HL-60 (cell line): ENCODE results near the gene TRAF4.

Source experiments
- DNase-seq, 2 experiments: peaks; one replicate each; pipeline ENCODE4 v3.0.0-alpha.2; 2010 to 2020; ENCODE audit warnings: low read depth in 1 of 2, low spot score in 1 of 2
- H3K27ac ChIP-seq: fragments of 250-450 bp; sonication (Bioruptor Pico); replicated peaks from 2 replicates; pipeline ENCODE4 v1.5.1; 2020; ENCODE audit warnings: mild to moderate bottlenecking, moderate library complexity
- H3K27me3 ChIP-seq: fragments of 250-450 bp; sonication (Bioruptor Pico); 2 replicates; pipeline ENCODE4 v1.5.1; 2021; ENCODE audit warnings: mild to moderate bottlenecking, moderate library complexity; ENCODE audit not compliant: insufficient read depth, poor library complexity, severe bottlenecking
- H3K4me3 ChIP-seq: replicated peaks from 2 replicates; pipeline ENCODE4 v1.5.1; 2011; ENCODE audit warnings: mild to moderate bottlenecking, control low read depth, low read length; ENCODE audit not compliant: insufficient read depth
- GABPA ChIP-seq: IDR thresholded peaks from 2 replicates; pipeline ENCODE4 v1.6.1; 2012; ENCODE audit warnings: low read depth
- POLR2AphosphoS5 ChIP-seq: IDR thresholded peaks from 2 replicates; pipeline ENCODE4 v1.6.1; 2012; ENCODE audit warnings: low read depth
- SPI1 ChIP-seq: IDR thresholded peaks from 2 replicates; pipeline ENCODE4 v1.6.1; 2012; ENCODE audit warnings: low read depth, mild to moderate bottlenecking, borderline replicate concordance
- TF ChIP-seq, protein P1 (sequence below): IDR thresholded peaks from 2 replicates; pipeline ENCODE4 v1.6.1; 2012; ENCODE audit warnings: low read depth; ENCODE audit not compliant: insufficient replicate concordance
- TF ChIP-seq, protein P2 (sequence below): IDR thresholded peaks from one replicate; pipeline ENCODE4 v1.5.1; 2011; ENCODE audit warnings: low read length, control low read depth, inconsistent platforms; ENCODE audit not compliant: insufficient read depth

TRAF4 gene

GRCh38 chr17:28760601-28761562, 17.1 kb downstream of the TRAF4 start:
- TF ChIP-seq POLR2AphosphoS5: peak; percentile 55; the same call in 1 of the 2 replicates
- TF ChIP-seq, protein P1, sequence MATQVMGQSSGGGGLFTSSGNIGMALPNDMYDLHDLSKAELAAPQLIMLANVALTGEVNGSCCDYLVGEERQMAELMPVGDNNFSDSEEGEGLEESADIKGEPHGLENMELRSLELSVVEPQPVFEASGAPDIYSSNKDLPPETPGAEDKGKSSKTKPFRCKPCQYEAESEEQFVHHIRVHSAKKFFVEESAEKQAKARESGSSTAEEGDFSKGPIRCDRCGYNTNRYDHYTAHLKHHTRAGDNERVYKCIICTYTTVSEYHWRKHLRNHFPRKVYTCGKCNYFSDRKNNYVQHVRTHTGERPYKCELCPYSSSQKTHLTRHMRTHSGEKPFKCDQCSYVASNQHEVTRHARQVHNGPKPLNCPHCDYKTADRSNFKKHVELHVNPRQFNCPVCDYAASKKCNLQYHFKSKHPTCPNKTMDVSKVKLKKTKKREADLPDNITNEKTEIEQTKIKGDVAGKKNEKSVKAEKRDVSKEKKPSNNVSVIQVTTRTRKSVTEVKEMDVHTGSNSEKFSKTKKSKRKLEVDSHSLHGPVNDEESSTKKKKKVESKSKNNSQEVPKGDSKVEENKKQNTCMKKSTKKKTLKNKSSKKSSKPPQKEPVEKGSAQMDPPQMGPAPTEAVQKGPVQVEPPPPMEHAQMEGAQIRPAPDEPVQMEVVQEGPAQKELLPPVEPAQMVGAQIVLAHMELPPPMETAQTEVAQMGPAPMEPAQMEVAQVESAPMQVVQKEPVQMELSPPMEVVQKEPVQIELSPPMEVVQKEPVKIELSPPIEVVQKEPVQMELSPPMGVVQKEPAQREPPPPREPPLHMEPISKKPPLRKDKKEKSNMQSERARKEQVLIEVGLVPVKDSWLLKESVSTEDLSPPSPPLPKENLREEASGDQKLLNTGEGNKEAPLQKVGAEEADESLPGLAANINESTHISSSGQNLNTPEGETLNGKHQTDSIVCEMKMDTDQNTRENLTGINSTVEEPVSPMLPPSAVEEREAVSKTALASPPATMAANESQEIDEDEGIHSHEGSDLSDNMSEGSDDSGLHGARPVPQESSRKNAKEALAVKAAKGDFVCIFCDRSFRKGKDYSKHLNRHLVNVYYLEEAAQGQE: no peak
- peak; percentile 85; the same call in 1 of the 2 replicates for TF ChIP-seq SPI1
- peak overlapping the region; percentile 56 for H3K27ac ChIP-seq
- no peaks in the 10 kb centered on the region for H3K27me3 ChIP-seq
- peak in 1 of 2 experiments; percentile 90 for DNase-seq
- H3K4me3 ChIP-seq: no peak overlapping the region

- DNase-seq: no peak
- Histone ChIP-seq H3K4me3 (no peak overlapping the region), H3K27me3 (no peaks in the 10 kb centered on the region), H3K27ac (no peak overlapping the region)
- TF ChIP-seq, protein P1: no peak
- TF ChIP-seq, protein P2, sequence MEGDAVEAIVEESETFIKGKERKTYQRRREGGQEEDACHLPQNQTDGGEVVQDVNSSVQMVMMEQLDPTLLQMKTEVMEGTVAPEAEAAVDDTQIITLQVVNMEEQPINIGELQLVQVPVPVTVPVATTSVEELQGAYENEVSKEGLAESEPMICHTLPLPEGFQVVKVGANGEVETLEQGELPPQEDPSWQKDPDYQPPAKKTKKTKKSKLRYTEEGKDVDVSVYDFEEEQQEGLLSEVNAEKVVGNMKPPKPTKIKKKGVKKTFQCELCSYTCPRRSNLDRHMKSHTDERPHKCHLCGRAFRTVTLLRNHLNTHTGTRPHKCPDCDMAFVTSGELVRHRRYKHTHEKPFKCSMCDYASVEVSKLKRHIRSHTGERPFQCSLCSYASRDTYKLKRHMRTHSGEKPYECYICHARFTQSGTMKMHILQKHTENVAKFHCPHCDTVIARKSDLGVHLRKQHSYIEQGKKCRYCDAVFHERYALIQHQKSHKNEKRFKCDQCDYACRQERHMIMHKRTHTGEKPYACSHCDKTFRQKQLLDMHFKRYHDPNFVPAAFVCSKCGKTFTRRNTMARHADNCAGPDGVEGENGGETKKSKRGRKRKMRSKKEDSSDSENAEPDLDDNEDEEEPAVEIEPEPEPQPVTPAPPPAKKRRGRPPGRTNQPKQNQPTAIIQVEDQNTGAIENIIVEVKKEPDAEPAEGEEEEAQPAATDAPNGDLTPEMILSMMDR: no peak
These were observed 19.5 kb downstream of the TRAF4 start for GRCh38 chr17:28763137-28763799.

DNA sequence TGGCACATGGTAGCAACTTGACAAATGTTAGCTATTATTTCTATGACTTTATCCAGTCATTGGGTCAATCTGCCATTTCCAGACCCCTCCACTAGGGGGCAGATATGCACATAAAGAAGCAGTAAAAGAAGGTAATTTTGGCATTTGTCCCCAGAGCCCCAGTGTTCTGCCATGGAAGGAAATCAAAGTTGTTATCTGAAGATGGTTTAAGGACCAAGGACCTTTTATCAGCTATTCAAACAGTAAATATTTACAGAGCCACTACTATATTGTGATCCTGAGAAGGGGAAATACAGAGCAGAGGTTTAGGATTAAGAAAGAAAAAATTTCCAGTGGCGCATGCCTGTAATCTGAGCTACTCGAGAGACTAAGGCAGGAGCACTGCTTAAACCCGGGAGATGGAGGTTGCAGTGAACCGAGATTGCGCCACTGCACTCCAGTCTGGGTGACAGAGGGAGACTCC, 20.0 kb downstream of the TRAF4 start:
- Histone ChIP-seq H3K4me3 (no peak overlapping the region), H3K27ac (no peak overlapping the region), H3K27me3 (no peaks in the 10 kb centered on the region)
- no peak for TF ChIP-seq POLR2AphosphoS5
- TF ChIP-seq, protein P1: no peak
- TF ChIP-seq, protein P2: peak; percentile 92
- TF ChIP-seq GABPA: no peak
- TF ChIP-seq SPI1: no peak
- peak in 1 of 2 experiments; percentile 79 for DNase-seq
